Smooth muscle cell of trachea (primary cell): ENCODE results near the gene FOCAD. TPM values are rescaled to one million over a fixed set of nuclear protein-coding genes. Genes with fewer than 3 reads are reported as not detected.

Experiments used
- total RNA-seq: library from RNA; depleted of rRNA; stranded (reverse); fragments of >200 nt; gene quantifications from 2 replicates; pipeline ENCODE4 v1.2.1, GENCODE V29; 2014

FOCAD gene
- total RNA-seq, result 76.9 and 121 TPM in 2 replicates

GRCh38 chr9:20684035-20684874, at the start of gene FOCAD:
Gene FOCAD (plus strand): TSS chr9:20684259. CDS start chr9:20715354, 31,095 bp downstream.

DNA sequence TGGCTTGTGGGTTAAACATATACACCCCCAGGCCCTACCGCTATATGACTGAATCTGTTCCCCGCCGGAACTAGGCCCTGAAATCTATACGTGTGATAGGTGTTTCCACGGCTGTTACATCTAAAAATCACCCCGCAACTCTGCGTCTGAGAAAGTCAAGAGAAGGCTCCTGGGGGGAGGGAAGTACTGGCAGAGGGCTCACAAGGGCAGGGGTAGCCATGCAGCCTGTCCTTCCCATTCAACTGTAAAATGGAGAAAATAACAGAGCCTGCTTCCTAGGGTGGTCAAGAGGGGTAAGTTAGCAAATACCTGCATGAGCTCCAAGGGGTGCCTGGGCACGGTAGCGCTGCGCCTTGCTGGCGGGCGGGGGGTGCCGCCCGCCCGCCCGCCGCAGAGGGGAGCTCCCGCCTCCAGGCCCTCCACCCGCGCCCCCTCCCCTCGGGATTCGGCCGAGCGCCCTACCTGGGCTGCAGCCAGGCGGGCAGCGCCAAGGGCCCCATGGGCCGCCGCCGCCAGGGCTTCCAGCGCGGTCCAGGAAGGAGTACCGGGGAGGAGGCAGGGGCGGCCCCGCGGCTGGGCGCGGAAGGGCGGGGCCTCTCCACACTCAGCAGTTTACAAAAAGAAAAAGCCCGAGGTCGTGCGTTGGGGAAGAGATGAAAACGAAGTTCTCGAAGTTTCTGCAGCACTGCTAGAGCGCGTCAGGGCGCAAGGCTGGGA, 347.2 kb downstream of the FOCAD start, which contains the start of gene HACD4:
Gene HACD4 (minus strand): TSS at position 550 of the 717 bp plus-strand sequence. CDS start 50 bp downstream, at position 500.

Other genes with a start within 250 kb of the FOCAD start
- 32.6 and 37.1 TPM in 2 replicates for gene MLLT3, start 61.8 kb upstream of the FOCAD start, total RNA-seq